Activated effector memory CD4-positive, alpha-beta T cell treated with anti-CD3 and anti-CD28 coated beads, Interleukin-2, amount 50 U/mL, for 16 hours (primary cell): ENCODE data around the gene PPA2.

Experiments used
- DNase-seq: peaks from one replicate; pipeline ENCODE4 v3.0.0-alpha.2; 2020

Gene PPA2

DNA sequence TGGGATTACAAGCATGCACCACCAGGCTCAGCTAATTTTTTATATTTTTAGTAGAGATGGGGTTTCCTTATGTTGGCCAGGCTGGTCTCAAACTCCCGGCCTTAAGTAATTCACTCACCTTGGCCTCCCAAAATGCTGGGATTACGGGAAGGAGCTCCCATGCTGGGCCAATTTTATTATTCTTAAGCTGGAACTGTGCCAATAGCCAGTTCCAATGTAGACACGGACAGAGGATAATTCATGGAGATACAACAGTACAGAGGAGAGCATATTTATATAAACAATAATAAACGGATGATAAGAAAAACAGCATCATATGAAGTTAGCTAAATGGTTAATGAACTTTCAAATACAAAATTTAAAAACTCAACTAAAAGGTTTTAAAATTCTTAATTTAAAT lies 87.8 kb downstream of the PPA2 start:
- no peak for DNase-seq

DNA sequence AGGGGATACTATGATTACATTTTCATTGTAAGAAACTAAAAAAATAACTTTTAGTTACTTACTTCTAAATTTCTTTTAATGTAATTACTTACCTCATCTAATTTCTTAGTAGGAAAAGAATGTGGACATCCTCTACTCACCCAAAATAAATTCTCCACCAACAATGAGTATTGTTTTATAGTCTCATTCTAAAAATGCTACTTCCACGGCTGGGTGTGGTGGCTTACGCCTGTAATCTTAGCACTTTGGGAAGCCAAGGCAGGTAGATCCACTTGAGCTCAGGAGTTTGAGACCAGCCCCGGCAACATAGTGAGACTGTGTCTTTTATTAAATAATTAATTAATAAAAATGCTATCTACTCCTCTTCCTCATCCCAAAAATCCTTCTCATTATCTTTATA lies 99.8 kb downstream of the PPA2 start:
- DNase-seq, result no peak

DNA sequence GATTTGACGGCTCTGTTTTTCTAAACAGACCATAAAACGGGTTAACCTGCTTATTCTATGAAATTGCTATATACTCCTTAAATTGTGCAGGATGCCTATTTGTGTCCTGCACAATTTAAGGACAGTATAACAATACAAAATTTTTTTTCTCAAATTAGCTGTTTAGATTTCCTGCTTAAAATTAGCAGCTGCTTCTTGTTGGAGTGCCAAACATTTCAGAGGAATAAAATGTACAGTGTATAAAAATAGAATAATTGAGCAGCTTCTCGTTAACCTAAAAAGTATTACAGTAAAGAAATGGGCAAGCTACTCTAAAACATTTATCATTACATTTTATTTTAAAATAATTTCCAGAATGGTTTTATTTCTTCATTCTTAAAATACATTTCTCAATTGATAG lies 100.5 kb downstream of the PPA2 start:
- DNase-seq, result no peak

DNA sequence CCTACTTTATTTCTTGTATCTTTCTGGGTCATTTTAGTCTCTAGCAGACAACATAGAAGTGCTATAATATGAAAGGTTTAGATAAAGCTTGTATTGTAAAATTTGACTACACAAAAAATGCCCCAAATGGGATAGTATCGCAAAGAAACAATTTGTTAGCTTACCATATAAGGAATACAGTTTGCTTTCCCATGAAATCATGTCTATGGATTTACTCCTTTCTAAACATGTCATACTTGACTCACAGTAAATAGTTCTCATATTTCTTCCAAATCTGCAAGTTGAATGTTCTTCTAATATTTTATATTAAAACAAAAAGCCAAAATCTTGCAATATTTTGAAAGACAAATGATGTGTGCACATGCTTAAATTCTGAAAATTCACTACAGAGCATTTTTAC lies 103.9 kb downstream of the PPA2 start:
- DNase-seq, result no peak

DNA sequence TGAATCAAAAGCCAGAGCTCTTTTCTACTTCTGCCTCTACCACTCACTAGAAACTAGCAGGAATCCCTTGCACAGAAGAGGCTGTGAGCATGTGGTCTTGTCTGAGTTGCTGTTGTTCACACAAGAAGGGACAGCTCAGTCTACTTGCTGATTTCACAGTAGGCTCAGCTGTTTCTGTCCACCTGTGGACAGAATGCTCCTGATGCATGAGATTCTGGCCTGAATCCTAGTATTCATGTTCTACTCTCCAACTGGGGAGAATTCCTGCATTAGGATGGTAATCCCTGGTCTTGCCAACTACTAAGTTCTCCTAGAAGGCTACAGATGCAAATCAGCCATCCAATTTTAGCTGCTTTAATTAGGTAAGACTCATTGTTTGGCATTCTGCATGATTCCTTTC lies 112.8 kb downstream of the PPA2 start:
- DNase-seq, result no peak

DNA sequence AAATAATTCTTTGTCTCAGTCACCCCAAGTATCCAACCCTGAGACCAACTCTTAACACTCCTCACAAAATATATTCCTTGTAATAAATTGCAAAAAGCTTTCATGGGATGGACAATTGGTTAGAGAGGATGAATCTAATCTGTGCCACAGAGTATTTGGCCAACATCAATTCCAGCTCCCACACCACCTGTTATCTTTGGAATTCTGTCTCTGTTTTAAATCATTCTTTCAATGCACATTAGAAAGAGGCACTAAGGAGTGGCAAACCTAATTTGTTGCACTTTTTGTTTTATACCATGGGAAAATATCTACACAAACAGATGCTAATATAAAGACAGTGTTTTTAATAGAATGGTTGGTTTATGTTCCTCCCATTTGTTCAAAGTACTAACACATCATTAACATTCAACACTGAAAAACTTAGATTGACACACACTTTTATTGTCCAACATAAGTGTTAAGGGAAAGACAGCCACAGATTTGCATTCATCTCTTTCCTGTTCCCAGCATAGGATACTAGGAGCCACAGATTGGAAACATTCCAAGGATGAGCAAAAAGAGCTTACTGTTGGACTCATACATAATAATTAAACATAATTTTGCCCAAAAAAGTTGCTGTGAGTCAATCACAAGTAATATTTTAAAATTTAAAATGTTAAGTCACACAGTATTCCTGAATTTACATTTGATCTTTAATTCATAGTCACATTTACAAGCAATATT lies 116.4 kb downstream of the PPA2 start:
- DNase-seq, result no peak

DNA sequence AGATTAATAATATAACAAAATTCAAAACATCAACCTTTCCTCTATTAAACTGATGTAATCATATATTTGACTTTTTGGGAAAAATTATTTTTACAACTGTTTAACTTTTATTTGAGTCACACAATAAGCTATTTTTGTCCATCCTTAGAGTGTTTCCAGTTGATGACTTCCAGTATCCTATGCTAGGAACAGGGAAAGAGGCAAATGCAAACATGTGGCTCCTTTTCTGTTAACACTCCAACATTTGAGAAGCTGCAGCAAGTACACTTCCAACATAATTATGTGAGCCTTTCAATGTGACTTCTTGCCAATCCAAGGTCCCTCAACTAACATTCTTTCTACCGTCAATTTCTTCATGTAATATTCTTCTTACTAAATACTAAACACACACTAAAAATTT lies 117.7 kb downstream of the PPA2 start:
- DNase-seq, result no peak

DNA sequence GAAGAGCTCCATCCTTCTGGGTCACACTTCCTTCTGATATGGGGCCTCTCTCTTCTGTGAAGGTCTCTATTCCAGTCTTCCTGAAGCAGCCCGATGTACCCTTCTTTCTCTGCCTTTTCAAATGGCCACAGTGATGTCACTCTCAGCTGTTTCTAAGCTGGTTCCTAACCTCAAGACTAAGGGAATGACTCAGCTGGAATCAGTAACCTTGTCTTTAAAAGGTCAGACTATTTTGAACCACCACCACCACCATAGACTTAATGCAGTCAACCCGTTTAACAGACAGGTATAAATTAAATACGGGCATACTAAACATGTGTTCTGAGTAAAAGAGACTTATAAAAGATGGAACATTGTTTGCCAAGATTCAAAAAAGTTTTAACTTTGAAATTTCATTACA lies 121.0 kb downstream of the PPA2 start:
- no peak for DNase-seq

DNA sequence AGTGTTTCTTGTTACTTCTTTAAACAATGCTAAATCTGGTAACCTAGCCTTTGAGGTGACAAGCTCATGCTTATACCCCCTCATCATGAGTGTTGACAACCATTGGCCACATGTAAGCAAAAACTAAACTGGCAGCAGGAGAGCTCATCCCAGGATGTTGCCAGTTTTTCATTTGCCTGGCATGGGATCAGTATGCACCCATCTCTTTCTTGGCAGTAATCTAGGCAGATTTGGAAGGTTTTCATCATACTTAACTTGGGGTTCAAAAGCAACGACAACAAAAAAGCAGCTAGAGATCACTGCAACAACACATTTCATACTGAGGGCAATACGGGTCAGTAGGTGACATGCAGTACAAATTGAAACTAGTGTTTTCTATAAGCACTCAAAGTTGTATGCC lies 122.0 kb downstream of the PPA2 start:
- DNase-seq, result no peak

DNA sequence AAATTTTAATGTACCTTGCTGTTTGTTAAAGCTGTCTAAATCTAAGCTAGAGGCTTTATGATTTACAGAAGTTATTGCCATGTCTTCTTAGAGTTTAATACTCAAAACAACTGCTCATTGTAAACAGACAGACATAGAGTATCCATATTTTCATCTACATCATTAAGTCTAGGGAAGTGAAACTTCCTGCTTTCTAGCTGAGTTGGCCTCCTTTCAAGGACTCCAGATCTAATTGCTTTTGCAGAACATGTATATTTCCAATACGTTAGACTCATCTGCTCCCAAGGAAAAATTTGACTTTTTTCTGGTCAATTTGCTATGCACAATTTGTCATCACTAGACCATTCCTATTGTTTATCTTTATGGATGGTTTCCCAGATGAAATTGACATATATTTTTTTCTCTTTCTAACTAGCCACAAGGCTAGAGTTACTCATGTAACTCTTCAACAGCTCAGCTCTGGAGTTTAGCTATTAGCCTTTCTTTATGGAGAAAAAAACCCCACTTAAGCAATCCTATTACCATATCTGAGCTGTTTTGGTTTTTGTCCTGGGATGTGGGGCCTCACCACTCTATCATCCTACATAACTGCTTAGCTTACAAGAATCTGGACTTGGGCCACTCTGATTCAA lies 122.9 kb downstream of the PPA2 start:
- DNase-seq, result no peak

DNA sequence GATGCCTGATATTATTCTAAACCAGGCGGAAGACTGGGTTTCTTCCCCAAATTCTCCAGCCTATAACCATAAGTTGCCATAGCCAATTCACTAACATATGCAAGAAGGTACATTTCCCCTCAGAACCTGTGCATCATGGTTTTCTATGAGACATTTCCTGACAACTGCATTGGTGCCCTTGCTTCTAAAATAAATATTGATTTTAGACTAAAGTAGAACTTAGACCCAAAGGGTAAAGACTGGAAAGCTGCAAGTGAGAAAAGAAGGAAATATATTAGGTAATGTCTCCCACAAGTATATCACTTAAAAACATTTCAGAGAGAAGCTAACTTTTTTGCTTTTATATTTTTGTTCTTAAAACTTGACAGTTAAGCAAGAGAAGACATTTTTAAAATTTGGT lies 125.1 kb downstream of the PPA2 start:
- no peak for DNase-seq

DNA sequence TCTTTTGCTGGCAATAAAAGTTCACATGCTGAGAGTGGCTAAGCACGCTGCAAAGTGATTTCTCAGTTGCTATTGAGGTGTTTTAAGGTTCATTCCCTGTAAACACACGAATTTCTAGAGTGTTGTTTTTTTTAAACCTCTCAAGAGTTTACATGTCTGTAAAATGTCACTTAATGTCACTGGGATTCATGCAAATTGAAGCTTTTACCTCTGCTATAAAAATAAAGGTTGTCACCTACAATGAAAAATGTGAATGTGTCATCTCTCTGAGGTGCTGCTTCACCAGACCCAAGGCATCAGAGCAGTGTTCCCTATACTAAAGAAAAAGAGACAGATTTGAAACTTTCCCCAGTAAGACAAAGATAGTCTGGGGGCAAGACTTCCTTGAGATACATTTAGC lies 127.0 kb downstream of the PPA2 start:
- no peak for DNase-seq

DNA sequence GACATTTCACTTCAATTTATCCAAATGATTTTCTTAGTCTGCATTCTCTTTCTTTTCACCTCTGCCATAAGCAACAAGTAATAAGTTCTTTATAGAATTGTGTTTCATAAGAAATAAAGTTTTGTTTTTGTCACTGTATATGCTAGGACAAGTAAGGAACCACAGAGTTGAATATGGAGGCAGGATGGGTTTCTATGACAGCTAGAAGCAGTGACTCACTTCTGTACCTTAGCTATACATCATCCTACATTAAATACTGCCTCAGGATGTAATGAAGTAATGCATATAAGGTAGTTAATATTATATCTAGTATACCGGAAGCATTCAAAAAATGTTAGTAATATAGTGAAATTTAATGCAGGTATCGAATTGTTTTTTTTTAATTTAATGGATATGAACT lies 128.0 kb downstream of the PPA2 start:
- DNase-seq, result no peak

DNA sequence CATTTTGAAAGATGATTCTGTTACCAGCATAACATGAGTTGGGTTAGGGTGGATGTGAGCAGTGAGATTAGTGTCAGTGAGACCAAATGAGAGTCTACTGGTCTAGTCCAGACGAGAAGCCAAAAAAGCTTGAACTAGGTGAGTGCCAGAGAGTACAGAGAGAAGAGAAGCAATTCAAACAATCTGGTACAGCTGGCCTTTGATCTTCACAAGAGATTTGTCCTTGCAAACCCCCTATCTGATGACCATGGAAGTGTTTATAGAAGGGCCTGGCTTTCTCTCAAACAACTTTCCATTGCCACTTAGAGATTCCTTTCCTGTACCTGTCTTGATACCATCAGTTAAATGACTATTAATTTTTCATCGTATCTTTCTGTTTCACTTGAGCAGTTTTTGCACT lies 128.5 kb downstream of the PPA2 start:
- DNase-seq, result no peak

DNA sequence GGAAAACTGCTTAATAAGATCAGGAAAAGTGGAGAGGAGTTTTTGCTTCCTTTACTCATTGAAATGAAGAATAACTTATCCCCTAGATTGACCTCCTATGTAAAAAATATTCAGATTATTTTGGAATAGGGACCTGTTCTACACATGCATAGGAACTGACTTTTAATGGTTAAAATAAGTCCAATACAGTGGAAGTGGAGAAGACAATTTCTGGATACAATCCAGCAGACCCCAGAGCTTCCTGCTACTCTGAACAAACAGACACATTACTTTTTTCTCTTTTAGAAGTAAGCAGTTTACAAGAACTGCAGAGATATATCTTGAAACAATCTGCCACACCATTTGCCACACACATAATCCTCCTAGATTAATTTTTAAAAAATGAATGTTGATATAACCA lies 129.7 kb downstream of the PPA2 start:
- DNase-seq, result no peak

DNA sequence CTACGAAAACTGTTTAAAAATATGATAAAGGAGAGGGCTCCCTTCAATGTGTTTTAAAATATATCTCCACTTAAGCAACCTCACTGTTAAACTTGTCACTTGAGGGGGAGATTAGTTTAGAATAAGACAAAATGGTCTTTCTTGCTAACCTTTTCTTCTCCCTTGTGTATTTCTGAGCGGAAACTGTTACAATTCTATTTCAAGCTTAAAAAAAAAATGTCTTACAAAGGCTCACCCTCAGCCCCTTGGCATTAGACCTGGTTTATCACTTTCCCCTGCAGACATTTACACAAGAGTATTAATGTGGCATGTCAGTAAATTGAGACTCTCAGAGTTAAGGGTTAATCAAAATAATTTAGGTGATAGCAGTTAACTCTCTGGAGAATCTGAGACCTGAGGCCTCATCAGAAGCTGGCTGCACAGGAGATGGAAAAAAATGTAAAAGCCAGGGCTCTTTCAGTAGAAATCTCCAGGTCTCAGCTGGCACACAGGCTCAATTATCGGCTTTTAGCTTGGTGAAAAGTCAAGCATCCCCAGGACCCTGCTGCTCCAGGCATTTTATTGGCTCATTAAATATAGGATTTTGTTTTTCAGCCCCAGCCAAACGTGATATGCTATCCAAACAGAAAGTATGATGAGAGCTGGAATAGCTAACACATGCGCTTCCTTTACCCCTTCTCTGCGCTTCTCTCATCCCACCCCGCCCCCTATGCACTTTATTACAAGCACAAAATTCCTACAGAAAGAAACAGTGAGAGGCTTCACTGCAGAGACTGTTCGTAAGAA lies 130.5 kb downstream of the PPA2 start:
- no peak for DNase-seq

DNA sequence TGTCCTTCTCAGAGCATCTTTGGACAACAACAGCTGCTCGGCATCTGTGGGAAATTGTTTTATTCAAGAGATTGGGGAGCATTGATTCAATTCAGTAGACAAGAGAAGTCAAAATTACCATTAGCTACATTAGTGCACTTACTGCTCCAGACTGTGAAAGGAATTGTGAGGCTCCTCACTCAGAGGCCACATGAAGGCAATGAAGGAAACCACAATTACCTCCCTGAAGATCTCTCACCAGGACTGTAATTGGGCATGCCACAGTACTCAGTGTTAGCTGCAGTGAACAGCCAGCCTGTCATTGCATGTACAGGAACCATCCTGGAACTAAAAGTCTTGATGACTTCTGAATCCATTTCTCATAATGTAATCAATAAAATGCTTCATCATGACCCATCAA lies 144.8 kb downstream of the PPA2 start:
- DNase-seq, result no peak

DNA sequence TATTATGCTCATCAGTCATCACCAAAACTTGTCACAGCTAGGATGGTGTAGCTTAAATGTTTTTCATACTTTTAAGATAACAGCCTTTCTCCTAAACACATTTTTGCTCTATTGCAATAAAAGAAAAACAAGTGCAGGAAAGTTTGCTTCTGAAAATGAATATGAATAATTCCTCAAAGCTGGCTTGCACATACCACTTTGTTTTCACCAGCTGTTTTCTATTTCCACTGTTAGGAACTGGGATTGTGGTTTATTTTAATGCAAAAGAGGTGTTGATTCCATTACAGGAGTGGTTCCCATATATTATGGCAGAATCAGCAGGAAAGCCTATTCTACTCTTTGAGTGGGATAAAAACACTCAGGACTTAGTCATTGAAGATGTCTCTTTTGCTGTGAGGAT lies 145.9 kb downstream of the PPA2 start:
- no peak for DNase-seq

DNA sequence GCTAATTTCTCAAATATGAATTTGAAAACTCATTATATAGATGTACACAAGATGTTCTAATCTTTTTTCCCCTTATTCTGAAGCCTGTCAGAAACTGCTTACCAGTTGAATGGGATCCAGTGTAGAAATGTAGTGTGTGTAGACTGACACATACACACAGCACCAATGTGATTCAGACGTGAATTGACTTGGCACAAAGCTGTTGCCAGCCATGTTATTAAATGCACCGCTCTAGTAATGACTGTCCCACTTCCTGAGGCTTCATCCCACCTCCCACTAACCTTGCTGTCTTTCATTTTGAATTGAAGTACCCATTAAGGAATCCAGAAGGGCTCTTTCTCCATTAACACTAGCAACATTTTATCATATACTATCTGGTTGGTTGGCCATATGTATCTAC lies 146.6 kb downstream of the PPA2 start:
- DNase-seq, result no peak
